Measurements from ENCODE around the gene RBM7.

The RBM7 gene

GRCh38 chr11:114396916-114397315, 3.5 kb upstream of the RBM7 start:
- no peak for DNase-seq (ENCODE audit: low read depth)

GRCh38 chr11:114397349-114397982, 3.0 kb upstream of the RBM7 start:
- no peak for DNase-seq (ENCODE audit: low read depth)

- no peak for DNase-seq (ENCODE audit: low read depth)
Observed at GRCh38 chr11:114398303-114398920, 2.1 kb upstream of the RBM7 start.

- peak; percentile 72 for DNase-seq (ENCODE audit: low read depth)
Observed at GRCh38 chr11:114399490-114400215, 813 bp upstream of the RBM7 start.

- DNase-seq (ENCODE audit: low read depth) = no peak
Observed at GRCh38 chr11:114400915-114401223, 403 bp downstream of the RBM7 start.

GRCh38 chr11:114401311-114401710, 845 bp downstream of the RBM7 start:
- no peak for DNase-seq (ENCODE audit: low read depth)

- no peak for DNase-seq (ENCODE audit: low read depth)
Observed at GRCh38 chr11:114412946-114413345, 12.5 kb downstream of the RBM7 start.

- DNase-seq (ENCODE audit: low read depth) = no peak
Observed at GRCh38 chr11:114413958-114414357, 13.5 kb downstream of the RBM7 start.

GRCh38 chr11:114416441-114416961, 16.0 kb downstream of the RBM7 start:
- peak; percentile 65 for DNase-seq (ENCODE audit: low read depth)

- DNase-seq (ENCODE audit: low read depth) = peak; percentile 27
Observed at GRCh38 chr11:114426280-114426679, 25.8 kb downstream of the RBM7 start.

- no peak for DNase-seq (ENCODE audit: low read depth)
Observed at GRCh38 chr11:114430290-114430689, 29.8 kb downstream of the RBM7 start.

- no peak for DNase-seq (ENCODE audit: low read depth)
Observed at GRCh38 chr11:114432893-114433292, 32.4 kb downstream of the RBM7 start.

GRCh38 chr11:114433376-114433775, 32.9 kb downstream of the RBM7 start:
- DNase-seq (ENCODE audit: low read depth) = no peak

GRCh38 chr11:114438303-114438702, 37.8 kb downstream of the RBM7 start:
- DNase-seq (ENCODE audit: low read depth) = peak; percentile 20

- peak; percentile 97 for DNase-seq (ENCODE audit: low read depth)
Observed at GRCh38 chr11:114439229-114440120, 39.0 kb downstream of the RBM7 start, which contains the start of gene REXO2. REXO2 (plus strand) TSS chr11:114439467; CDS start chr11:114439529, 62 bp downstream.

- no peak for DNase-seq (ENCODE audit: low read depth)
Observed at GRCh38 chr11:114440121-114440860, 39.8 kb downstream of the RBM7 start.

GRCh38 chr11:114440971-114441763, 40.7 kb downstream of the RBM7 start:
- peak; percentile 21 for DNase-seq (ENCODE audit: low read depth)

- no peak for DNase-seq (ENCODE audit: low read depth)
Observed at GRCh38 chr11:114441921-114442320, 41.5 kb downstream of the RBM7 start.

- no peak for DNase-seq (ENCODE audit: low read depth)
Observed at GRCh38 chr11:114442536-114442935, 42.1 kb downstream of the RBM7 start.

- DNase-seq (ENCODE audit: low read depth) = peak; percentile 12
Observed at GRCh38 chr11:114447444-114447843, 47.0 kb downstream of the RBM7 start.

- DNase-seq (ENCODE audit: low read depth) = peak; percentile 38
Observed at GRCh38 chr11:114447892-114448291, 47.4 kb downstream of the RBM7 start.

Data from iris pigment epithelial cell (primary cell).